ENCODE results near the gene SSTR5.

DNA sequence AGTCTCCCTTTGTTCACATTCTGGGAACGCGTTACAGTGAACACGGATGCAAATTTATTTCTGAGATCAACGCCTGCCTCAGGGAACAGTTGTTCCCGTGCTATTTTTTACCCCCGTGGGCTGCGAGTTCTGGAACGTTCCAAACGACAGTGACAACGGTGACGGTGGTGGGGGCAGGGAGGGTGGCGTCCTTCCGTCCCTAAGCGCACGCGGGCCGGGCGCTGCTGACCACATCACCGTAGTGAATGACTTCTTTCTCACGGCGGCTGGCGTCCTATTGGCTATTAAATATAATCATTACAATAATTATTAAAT, 45.1 kb upstream of the SSTR5 start:
- TF ChIP-seq, protein P1, sequence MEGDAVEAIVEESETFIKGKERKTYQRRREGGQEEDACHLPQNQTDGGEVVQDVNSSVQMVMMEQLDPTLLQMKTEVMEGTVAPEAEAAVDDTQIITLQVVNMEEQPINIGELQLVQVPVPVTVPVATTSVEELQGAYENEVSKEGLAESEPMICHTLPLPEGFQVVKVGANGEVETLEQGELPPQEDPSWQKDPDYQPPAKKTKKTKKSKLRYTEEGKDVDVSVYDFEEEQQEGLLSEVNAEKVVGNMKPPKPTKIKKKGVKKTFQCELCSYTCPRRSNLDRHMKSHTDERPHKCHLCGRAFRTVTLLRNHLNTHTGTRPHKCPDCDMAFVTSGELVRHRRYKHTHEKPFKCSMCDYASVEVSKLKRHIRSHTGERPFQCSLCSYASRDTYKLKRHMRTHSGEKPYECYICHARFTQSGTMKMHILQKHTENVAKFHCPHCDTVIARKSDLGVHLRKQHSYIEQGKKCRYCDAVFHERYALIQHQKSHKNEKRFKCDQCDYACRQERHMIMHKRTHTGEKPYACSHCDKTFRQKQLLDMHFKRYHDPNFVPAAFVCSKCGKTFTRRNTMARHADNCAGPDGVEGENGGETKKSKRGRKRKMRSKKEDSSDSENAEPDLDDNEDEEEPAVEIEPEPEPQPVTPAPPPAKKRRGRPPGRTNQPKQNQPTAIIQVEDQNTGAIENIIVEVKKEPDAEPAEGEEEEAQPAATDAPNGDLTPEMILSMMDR (IDR thresholded peaks at IDR 0.05) = no peak
- no peak for TF ChIP-seq ZFX (IDR thresholded peaks at IDR 0.05; ENCODE audit: borderline replicate concordance)

Measured in 22Rv1 (cell line).